Kidney (tissue), 14 donors: ENCODE results near the gene OR4C11. TPM values are rescaled to one million over a fixed set of nuclear protein-coding genes. Genes with fewer than 3 reads are reported as not detected.

Source experiments
- DNase-seq, 5 donors: peaks; one replicate each; pipeline ENCODE4 v3.0.0-alpha.2; 2013 to 2020
- FAIRE-seq: peaks from 2 replicates; lab custom pipeline; 2012; peaks lifted over from hg19 to GRCh38; lab: Jason Lieb, UNC
- H3K27ac ChIP-seq, 2 donors: one replicate each; pipeline ENCODE4 v1.7.0; 2013; ENCODE audit warnings: low read depth in 2 of 2, low read length in 2 of 2, inconsistent platforms in 1 of 2
- H3K27me3 ChIP-seq: one replicate; pipeline ENCODE4 v1.7.1; 2013; ENCODE audit warnings: low read length, inconsistent platforms; ENCODE audit not compliant: control insufficient read depth, insufficient read depth
- H3K36me3 ChIP-seq, 3 donors: one replicate each; pipeline versions ENCODE4 v1.7.0 to v1.7.1; 2013; ENCODE audit warnings: low read length in 3 of 3, control low read depth in 1 of 3, inconsistent platforms in 1 of 3; ENCODE audit not compliant: insufficient read depth in 3 of 3, control insufficient read depth in 2 of 3
- H3K4me1 ChIP-seq, 3 donors: one replicate each; pipeline versions ENCODE4 v1.7.0 to v1.7.1; 2013; ENCODE audit warnings: low read length in 3 of 3, inconsistent platforms in 1 of 3, low read depth in 1 of 3; ENCODE audit not compliant: control insufficient read depth in 2 of 3, insufficient read depth in 2 of 3
- H3K4me3 ChIP-seq, 3 donors: one replicate each; pipeline versions ENCODE4 v1.7.0 to v1.8.1; 2013; ENCODE audit warnings: low read length in 3 of 3, control low read depth in 1 of 3, inconsistent platforms in 1 of 3
- H3K9ac ChIP-seq, 3 donors: one replicate each; pipeline versions ENCODE4 v1.7.0 to v1.7.1; 2013; ENCODE audit warnings: low read length in 3 of 3, control low read depth in 1 of 3, inconsistent platforms in 1 of 3
- H3K9me3 ChIP-seq, 3 donors: one replicate each; pipeline versions ENCODE4 v1.7.0 to v1.7.1; 2013; ENCODE audit warnings: low read length in 3 of 3, control low read depth in 1 of 3, inconsistent platforms in 1 of 3; ENCODE audit not compliant: control insufficient read depth in 2 of 3, insufficient read depth in 1 of 3
- CTCF ChIP-seq: IDR thresholded peaks from 3 replicates; pipeline ENCODE4 v1.5.1; 2012; ENCODE audit warnings: mild to moderate bottlenecking, moderate library complexity, borderline replicate concordance; ENCODE audit not compliant: insufficient read depth; ENCODE audit errors: extremely low read depth
- intact Hi-C: fragments of 100-400 bp; cut with DNase I; formaldehyde crosslinking; loops from one replicate; pipeline ENCODE4 v1.11.1; 2022
- polyA plus RNA-seq: library from polyadenylated mRNA; stranded (reverse); fragments of 350-450 nt; fragmentation: Illumina TruSeq; extraction: RNeasy Lipid Tissue Mini Kit (QIAGEN cat#74804); gene quantifications from one replicate; pipeline ENCODE4 v1.2.3, GENCODE V29; 2014; ENCODE audit warnings: low read depth, low replicate concordance; ENCODE audit not compliant: insufficient read depth
- total RNA-seq: library from RNA; stranded (reverse); fragmentation: NEBNext Ultra II Directional; extraction: Animal tissue kit (Norgen Biotek cat#: 25700); gene quantifications from one replicate; pipeline ENCODE4 v1.2.1, GENCODE V29; 2021
- donor health status: control.
- donor health status: control.
- donor health status: control.
- donor health status: control.
- donor health status: control.
- donor health status: DM: yes; HTN: yes; CAD: no.
- donor health status: Normal renal cell carcinoma (clear cell type).

Gene OR4C11
- total and polyA plus RNA-seq, 2 donors from 2014 or later: not detected

DNA sequence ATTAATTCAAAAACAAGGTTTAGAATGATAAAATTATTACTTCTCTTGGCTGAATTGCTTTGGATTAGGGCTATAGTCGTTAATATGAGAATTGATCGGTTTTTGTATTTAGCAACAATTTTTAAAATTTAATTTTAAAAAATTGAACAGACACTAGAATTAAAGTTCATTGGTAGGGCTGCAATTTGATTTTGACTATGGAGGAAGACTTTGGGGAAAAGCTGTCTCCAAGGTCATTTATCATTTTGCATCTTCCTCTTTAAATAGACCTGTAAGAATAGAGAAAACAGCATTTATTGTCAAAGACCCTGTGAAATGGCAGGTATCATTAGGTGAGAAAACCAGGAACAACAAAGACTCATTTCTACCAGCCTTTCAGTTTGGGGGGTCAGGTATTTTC, 40.6 kb upstream of the OR4C11 start, which contains the start of gene OR4S2:
Gene OR4S2 (plus strand): TSS at position 301 of the 400 bp plus-strand sequence. CDS start 2,577 bp downstream, outside the sequence.
- FAIRE-seq: no peak
- TF ChIP-seq CTCF: no peak
- peaks cover 0 to 2% (median 0%) of the 10 kb centered on the region in 3 donors for H3K9me3 ChIP-seq

GRCh38 chr11:55634813-55635212, 27.4 kb upstream of the OR4C11 start, which contains the start of gene OR4P4:
TSS of gene OR4P4 (plus strand) at chr11:55635113.
- Histone ChIP-seq H3K4me1 (no peaks in the 10 kb centered on the region), H3K36me3 (no peaks in the 10 kb centered on the region), H3K9me3 (no peaks in the 10 kb centered on the region), H3K4me3 (no peak within 1 kb of the TSS), H3K9ac (no peak within 1 kb of the TSS), H3K27me3 (no peaks in the 10 kb centered on the region), H3K27ac (no peak within 1 kb of the TSS)
- FAIRE-seq (no peak), DNase-seq (no peak)
- intact Hi-C loops: no loop called here
- no peak for TF ChIP-seq CTCF

More for the DNA sequence above, 40.6 kb upstream of the OR4C11 start, which contains the start of gene OR4S2:
- intact Hi-C loops: no loop called here
- Histone ChIP-seq H3K27me3 (no peaks in the 10 kb centered on the region), H3K4me3 (no peak within 1 kb of the TSS), H3K27ac (no peak within 1 kb of the TSS), H3K9ac (no peak within 1 kb of the TSS), H3K4me1 (no peaks in the 10 kb centered on the region), H3K36me3 (no peaks in the 10 kb centered on the region)
- DNase-seq: no peak

DNA sequence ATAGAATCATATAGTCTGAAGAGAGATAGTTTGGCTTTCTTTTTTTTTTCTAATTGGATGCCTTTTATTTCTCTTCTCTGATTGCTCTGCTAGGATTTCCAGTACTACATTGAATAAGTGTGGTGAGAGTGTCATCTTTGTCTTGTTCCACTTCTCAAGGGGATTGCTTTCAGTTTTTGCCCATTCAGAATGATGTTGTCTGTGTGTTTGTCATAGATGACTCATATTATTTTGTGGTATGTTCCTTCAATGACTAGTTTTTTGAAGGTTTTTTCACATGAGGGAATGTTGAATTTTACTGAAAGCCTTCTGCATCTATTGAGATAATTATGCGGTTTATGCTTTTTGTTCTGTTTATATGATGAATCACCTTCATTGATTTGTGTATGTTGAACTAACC, 17.1 kb upstream of the OR4C11 start:
- H3K9ac ChIP-seq: no peak overlapping the region
- H3K36me3 ChIP-seq: no peaks in the 10 kb centered on the region
- no peak for DNase-seq
- no peak overlapping the region for H3K27ac ChIP-seq
- no peak for TF ChIP-seq CTCF
- H3K4me1 ChIP-seq: no peaks in the 10 kb centered on the region
- H3K9me3 ChIP-seq: peaks cover 0 to 4% (median 0%) of the 10 kb centered on the region in 3 donors
- no peak overlapping the region for H3K4me3 ChIP-seq
- intact Hi-C loops: no loop called here
- no peaks in the 10 kb centered on the region for H3K27me3 ChIP-seq
- FAIRE-seq: no peak

DNA sequence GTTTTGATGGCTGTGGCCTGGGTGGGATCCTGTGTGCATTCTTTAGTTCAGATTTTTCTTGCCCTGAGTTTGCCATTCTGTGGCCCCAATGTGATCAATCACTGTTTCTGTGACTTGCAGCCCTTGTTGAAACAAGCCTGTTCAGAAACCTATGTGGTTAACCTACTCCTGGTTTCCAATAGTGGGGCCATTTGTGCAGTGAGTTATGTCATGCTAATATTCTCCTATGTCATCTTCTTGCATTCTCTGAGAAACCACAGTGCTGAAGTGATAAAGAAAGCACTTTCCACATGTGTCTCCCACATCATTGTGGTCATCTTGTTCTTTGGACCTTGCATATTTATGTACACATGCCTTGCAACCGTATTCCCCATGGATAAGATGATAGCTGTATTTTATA, 34.9 kb downstream of the OR4C11 start:
- no peak for TF ChIP-seq CTCF
- H3K36me3 ChIP-seq: no peaks in the 10 kb centered on the region
- FAIRE-seq (no peak), DNase-seq (no peak)
- no peaks in the 10 kb centered on the region for H3K4me1 ChIP-seq
- no peak overlapping the region for H3K27ac ChIP-seq
- no peaks in the 10 kb centered on the region for H3K27me3 ChIP-seq
- H3K9me3 ChIP-seq: peaks cover 1 to 4% (median 4%) of the 10 kb centered on the region in 3 donors
- no peak overlapping the region for H3K4me3 ChIP-seq
- intact Hi-C loops: no loop called here
- no peak overlapping the region for H3K9ac ChIP-seq
